Stimulated activated naive CD4-positive, alpha-beta T cell treated with Interleukin-2 at 50 U/mL for 16 hours (primary cell): Measurements from ENCODE around the gene CTNNA2.

Source experiments
- DNase-seq: peaks from one replicate; lab custom pipeline; 2025; lab: John Stamatoyannopoulos, UW

CTNNA2 gene

GRCh38 chr2:79935771-79936657, 423.2 kb downstream of the CTNNA2 start:
- no peak for DNase-seq

- DNase-seq: no peak
These were observed 423.9 kb downstream of the CTNNA2 start for GRCh38 chr2:79936715-79937114.

- no peak for DNase-seq
These were observed 425.8 kb downstream of the CTNNA2 start for GRCh38 chr2:79938648-79939047.

- no peak for DNase-seq
These were observed 427.5 kb downstream of the CTNNA2 start for GRCh38 chr2:79940364-79940763.

- DNase-seq: no peak
These were observed 428.3 kb downstream of the CTNNA2 start for GRCh38 chr2:79941179-79941578.

- no peak for DNase-seq
These were observed 431.4 kb downstream of the CTNNA2 start for GRCh38 chr2:79944205-79944604.

GRCh38 chr2:79945653-79946445, 433.0 kb downstream of the CTNNA2 start:
- DNase-seq: no peak

GRCh38 chr2:79947751-79948150, 434.9 kb downstream of the CTNNA2 start:
- DNase-seq: no peak

GRCh38 chr2:79950526-79950925, 437.7 kb downstream of the CTNNA2 start:
- no peak for DNase-seq

GRCh38 chr2:79952616-79953015, 439.8 kb downstream of the CTNNA2 start:
- no peak for DNase-seq

GRCh38 chr2:79960035-79960434, 447.2 kb downstream of the CTNNA2 start:
- no peak for DNase-seq

- no peak for DNase-seq
These were observed 447.7 kb downstream of the CTNNA2 start for GRCh38 chr2:79960519-79960918.

- no peak for DNase-seq
These were observed 452.1 kb downstream of the CTNNA2 start for GRCh38 chr2:79964966-79965365.

- no peak for DNase-seq
These were observed 453.5 kb downstream of the CTNNA2 start for GRCh38 chr2:79966369-79966768.

- no peak for DNase-seq
These were observed 454.0 kb downstream of the CTNNA2 start for GRCh38 chr2:79966882-79967281.

GRCh38 chr2:79971807-79972206, 459.0 kb downstream of the CTNNA2 start:
- no peak for DNase-seq

- no peak for DNase-seq
These were observed 459.8 kb downstream of the CTNNA2 start for GRCh38 chr2:79972661-79973060.

- DNase-seq: no peak
These were observed 463.1 kb downstream of the CTNNA2 start for GRCh38 chr2:79975791-79976565.

- no peak for DNase-seq
These were observed 464.9 kb downstream of the CTNNA2 start for GRCh38 chr2:79977792-79978191.

- no peak for DNase-seq
These were observed 467.3 kb downstream of the CTNNA2 start for GRCh38 chr2:79980116-79980515.

- no peak for DNase-seq
These were observed 468.0 kb downstream of the CTNNA2 start for GRCh38 chr2:79980816-79981215.

- no peak for DNase-seq
These were observed 468.5 kb downstream of the CTNNA2 start for GRCh38 chr2:79981316-79981715.
